Activated naive CD4-positive, alpha-beta T cell treated with anti-CD3 and anti-CD28 coated beads, Interleukin-2, amount 50 U/mL, for 72 hours (primary cell): Measurements from ENCODE around the gene ZCCHC4. TPM values are rescaled to one million over a fixed set of nuclear protein-coding genes. Genes with fewer than 3 reads are reported as not detected.
A peak's percentile ranks its signal among the peaks of the same experiment; 100 is the strongest.

Source experiments
- ATAC-seq, 2 donors: fragments of 150-1000 bp; cut with Tn5 transposase; 2 replicates each; pipeline ENCODE4 v1.10.0; 2021; ENCODE audit warnings: mild to moderate bottlenecking in 2 of 2, moderate library complexity in 2 of 2
- DNase-seq, 2 donors: peaks; one replicate each; pipeline ENCODE4 v3.0.0; 2021 to 2022; ENCODE audit warnings: low spot score in 2 of 2
- H3K27ac Mint-ChIP-seq, 2 donors: one replicate each; pipeline ENCODE4 v1.8.0; 2022; ENCODE audit warnings: mild to moderate bottlenecking in 2 of 2, mixed read lengths in 2 of 2
- H3K36me3 Mint-ChIP-seq, 2 donors: one replicate each; pipeline ENCODE4 v1.8.0; 2022; ENCODE audit warnings: mixed read lengths in 2 of 2
- H3K9me3 Mint-ChIP-seq, 2 donors: one replicate each; pipeline ENCODE4 v1.8.0; 2022; ENCODE audit warnings: mixed read lengths in 2 of 2
- total RNA-seq, 2 donors: library from RNA; stranded (reverse); gene quantifications; one replicate each; pipeline ENCODE4 v1.2.3, GENCODE V29; 2022

Gene ZCCHC4
- total RNA-seq: 10 to 100 TPM; 15.2 to 15.3 TPM

- DNase-seq (peak; percentile 89 to 91), ATAC-seq (peak; percentile 96 to 99)
- Mint-ChIP-seq H3K27ac (peak within 1 kb of the TSS; percentile 88 to 98), H3K9me3 (no peaks in the 10 kb centered on the region), H3K36me3 (peaks cover 5 to 8% of the 10 kb centered on the region in 2 donors)
These were observed at the start of gene ZCCHC4 for GRCh38 chr4:25312496-25313200. TSS of gene ZCCHC4 (plus strand) at chr4:25312774. CDS start at chr4:25312810, 36 bp downstream.

GRCh38 chr4:25271866-25272265 lies 40.7 kb upstream of the ZCCHC4 start:
- no peak for DNase-seq
- Mint-ChIP-seq H3K9me3 (no peaks in the 10 kb centered on the region), H3K27ac (no peak overlapping the region), H3K36me3 (peaks cover 0 to 7% of the 10 kb centered on the region in 2 donors)
- ATAC-seq: no peak

- peak in 1 of 2 donors; percentile 48 for ATAC-seq
These were observed 32.4 kb upstream of the ZCCHC4 start for GRCh38 chr4:25280210-25280609.

GRCh38 chr4:25283948-25284347 lies 28.6 kb upstream of the ZCCHC4 start:
- no peak for DNase-seq
- H3K9me3 Mint-ChIP-seq: peaks cover 7 to 11% of the 10 kb centered on the region in 2 donors
- ATAC-seq: no peak
- no peak overlapping the region for H3K27ac Mint-ChIP-seq
- peaks cover 21 to 26% of the 10 kb centered on the region in 2 donors for H3K36me3 Mint-ChIP-seq

More at GRCh38 chr4:25280210-25280609, 32.4 kb upstream of the ZCCHC4 start:
- no peaks in the 10 kb centered on the region for H3K9me3 Mint-ChIP-seq
- DNase-seq: no peak
- peaks cover 9 to 14% of the 10 kb centered on the region in 2 donors for H3K36me3 Mint-ChIP-seq
- no peak overlapping the region for H3K27ac Mint-ChIP-seq

GRCh38 chr4:25284466-25284865 lies 28.1 kb upstream of the ZCCHC4 start:
- Mint-ChIP-seq H3K27ac (no peak overlapping the region), H3K36me3 (peaks cover 23 to 27% of the 10 kb centered on the region in 2 donors), H3K9me3 (peaks cover 7 to 11% of the 10 kb centered on the region in 2 donors)
- ATAC-seq: no peak
- no peak for DNase-seq

GRCh38 chr4:25290490-25291067 lies 22.0 kb upstream of the ZCCHC4 start:
- no peak for ATAC-seq
- Mint-ChIP-seq H3K9me3 (peaks cover 10 to 11% of the 10 kb centered on the region in 2 donors), H3K27ac (no peak overlapping the region), H3K36me3 (peaks cover 13 to 24% of the 10 kb centered on the region in 2 donors)
- DNase-seq: no peak

GRCh38 chr4:25291158-25291733 lies 21.3 kb upstream of the ZCCHC4 start:
- ATAC-seq (no peak), DNase-seq (no peak)
- Mint-ChIP-seq H3K36me3 (peaks cover 13 to 24% of the 10 kb centered on the region in 2 donors), H3K9me3 (peaks cover 10 to 11% of the 10 kb centered on the region in 2 donors), H3K27ac (no peak overlapping the region)

- no peaks in the 10 kb centered on the region for H3K9me3 Mint-ChIP-seq
- DNase-seq (no peak), ATAC-seq (peak in 1 of 2 donors; percentile 20)
- no peaks in the 10 kb centered on the region for H3K36me3 Mint-ChIP-seq
- H3K27ac Mint-ChIP-seq: no peak overlapping the region
These were observed 14.9 kb upstream of the ZCCHC4 start for GRCh38 chr4:25297528-25298242.

- no peak for DNase-seq
- Mint-ChIP-seq H3K36me3 (no peaks in the 10 kb centered on the region), H3K27ac (no peak overlapping the region), H3K9me3 (no peaks in the 10 kb centered on the region)
- ATAC-seq: no peak
These were observed 12.9 kb upstream of the ZCCHC4 start for GRCh38 chr4:25299476-25300203.

GRCh38 chr4:25301471-25301870 lies 11.1 kb upstream of the ZCCHC4 start:
- Mint-ChIP-seq H3K9me3 (no peaks in the 10 kb centered on the region), H3K27ac (peak overlapping the region in 1 of 2 donors; percentile 52), H3K36me3 (no peaks in the 10 kb centered on the region)
- ATAC-seq: no peak
- DNase-seq: no peak

GRCh38 chr4:25302626-25303025 lies 9.9 kb upstream of the ZCCHC4 start:
- no peaks in the 10 kb centered on the region for H3K36me3 Mint-ChIP-seq

GRCh38 chr4:25303578-25303977 lies 9.0 kb upstream of the ZCCHC4 start:
- no peak for DNase-seq
- H3K9me3 Mint-ChIP-seq: no peaks in the 10 kb centered on the region
- no peaks in the 10 kb centered on the region for H3K36me3 Mint-ChIP-seq
- no peak overlapping the region for H3K27ac Mint-ChIP-seq
- no peak for ATAC-seq

More at GRCh38 chr4:25302626-25303025, 9.9 kb upstream of the ZCCHC4 start:
- ATAC-seq: no peak
- Mint-ChIP-seq H3K9me3 (no peaks in the 10 kb centered on the region), H3K27ac (no peak overlapping the region)
- no peak for DNase-seq

GRCh38 chr4:25306518-25307057 lies 6.0 kb upstream of the ZCCHC4 start:
- DNase-seq (no peak), ATAC-seq (no peak)

GRCh38 chr4:25307596-25307995 lies 5.0 kb upstream of the ZCCHC4 start:
- ATAC-seq (no peak), DNase-seq (no peak)
- Mint-ChIP-seq H3K9me3 (no peaks in the 10 kb centered on the region), H3K36me3 (peaks cover 2% of the 10 kb centered on the region in 2 donors), H3K27ac (peak overlapping the region in 1 of 2 donors; percentile 10)

More at GRCh38 chr4:25306518-25307057, 6.0 kb upstream of the ZCCHC4 start:
- H3K36me3 Mint-ChIP-seq: no peaks in the 10 kb centered on the region
- H3K9me3 Mint-ChIP-seq: no peaks in the 10 kb centered on the region
- H3K27ac Mint-ChIP-seq: no peak overlapping the region

- DNase-seq (no peak), ATAC-seq (no peak)
- Mint-ChIP-seq H3K36me3 (peaks cover 5 to 8% of the 10 kb centered on the region in 2 donors), H3K27ac (no peak overlapping the region), H3K9me3 (no peaks in the 10 kb centered on the region)
These were observed 4.3 kb upstream of the ZCCHC4 start for GRCh38 chr4:25308306-25308705.

GRCh38 chr4:25308761-25309160 lies 3.8 kb upstream of the ZCCHC4 start:
- ATAC-seq: no peak
- no peaks in the 10 kb centered on the region for H3K9me3 Mint-ChIP-seq
- no peak for DNase-seq
- peaks cover 5 to 8% of the 10 kb centered on the region in 2 donors for H3K36me3 Mint-ChIP-seq
- no peak overlapping the region for H3K27ac Mint-ChIP-seq
